ENCODE results near the gene TENT4B.
A peak's percentile ranks its signal among the peaks of the same experiment; 100 is the strongest.

Gene TENT4B

DNA sequence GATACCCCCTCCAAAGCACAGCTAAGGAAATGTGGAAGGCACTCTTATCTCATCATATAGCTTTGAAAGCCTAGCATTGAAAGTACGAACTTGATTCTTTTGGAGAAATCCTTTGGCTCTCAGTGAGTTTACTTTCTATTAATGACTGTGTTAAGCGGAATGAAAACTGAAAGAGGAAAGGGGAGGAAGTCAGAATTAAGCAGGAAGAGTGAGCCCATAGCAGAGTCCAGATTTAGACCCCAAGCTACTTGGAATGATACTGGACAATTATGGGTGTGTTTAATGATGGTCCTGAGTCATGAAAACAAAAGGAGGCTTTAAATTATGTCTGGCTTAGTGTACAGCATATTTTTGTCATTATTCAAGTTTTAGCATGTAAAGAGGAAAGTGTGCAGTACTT, 42.2 kb downstream of the TENT4B start:
- H3K4me2 ChIP-seq (ENCODE audit: low read length) = no peak overlapping the region
- no peak overlapping the region for H3K23ac ChIP-seq (ENCODE audit: low read length)
- no peak overlapping the region for H3K27ac ChIP-seq (ENCODE audit: low read depth, low read length)
- H3K79me1 ChIP-seq (ENCODE audit: low read length) = no peaks in the 10 kb centered on the region
- no peaks in the 10 kb centered on the region for H3K36me3 ChIP-seq (ENCODE audit: control insufficient read depth in 1 of 2, insufficient read depth in 2 of 2, low read length in 2 of 2)
- H3K9ac ChIP-seq (ENCODE audit: low read length) = no peak overlapping the region
- H4K12ac ChIP-seq (ENCODE audit: low read depth, low read length) = no peak overlapping the region
- H3K27me3 ChIP-seq (ENCODE audit: insufficient read depth, low read length) = no peaks in the 10 kb centered on the region
- H4K8ac ChIP-seq (ENCODE audit: low read depth, low read length) = no peak overlapping the region
- no peak overlapping the region for H2AK5ac ChIP-seq (ENCODE audit: low read length)
- WGBS (ENCODE audit: extremely low coverage, insufficient coverage, insufficient read length) = no CpG with 5 or more reads among the region's 2 CpGs
- peak in 1 of 2 donors; percentile 41 for DNase-seq
- H3K14ac ChIP-seq (ENCODE audit: low read length) = no peak overlapping the region
- H2BK120ac ChIP-seq (ENCODE audit: insufficient read depth, low read length, poor library complexity) = no peak overlapping the region
- no peak overlapping the region for H4K91ac ChIP-seq (ENCODE audit: low read depth, low read length)
- no peak overlapping the region for H2AFZ ChIP-seq (ENCODE audit: insufficient read depth, low read length, poor library complexity)
- no peaks in the 10 kb centered on the region for H3K79me2 ChIP-seq (ENCODE audit: control insufficient read depth, insufficient read depth, low read length, poor library complexity)
- H3K18ac ChIP-seq (ENCODE audit: low read length) = no peak overlapping the region
- peaks cover 2% of the 10 kb centered on the region for H3K9me3 ChIP-seq (ENCODE audit: insufficient read depth, low read depth, low read length)
- H2BK5ac ChIP-seq (ENCODE audit: low read depth, low read length, poor library complexity) = no peak overlapping the region
- no peaks in the 10 kb centered on the region for H3K4me1 ChIP-seq (ENCODE audit: control insufficient read depth in 1 of 2, insufficient read depth in 2 of 2, low read length in 2 of 2)
- no peak overlapping the region for H2BK12ac ChIP-seq (ENCODE audit: low read length)
- no peak overlapping the region for H3K4ac ChIP-seq (ENCODE audit: low read depth, low read length)
- H3K4me3 ChIP-seq (ENCODE audit: low read depth, low read length) = no peak overlapping the region

DNA sequence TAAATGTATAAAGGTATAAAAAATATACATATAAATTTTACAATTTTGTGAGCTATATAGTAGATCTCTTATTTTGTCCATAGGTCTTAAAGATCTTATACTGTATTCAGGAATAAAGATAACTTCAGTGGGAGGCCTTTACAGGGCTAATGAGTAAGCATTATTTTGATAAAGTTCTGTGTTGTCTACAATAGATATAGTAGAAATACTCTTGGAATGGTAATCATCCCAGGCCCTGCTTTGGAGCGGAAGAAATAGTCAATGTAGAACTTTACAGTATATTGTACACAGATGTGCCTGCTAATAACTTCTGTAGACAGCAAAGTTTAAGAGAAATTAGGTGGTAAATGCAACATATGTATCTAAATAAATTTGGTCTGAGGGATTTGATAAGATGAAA, 42.6 kb downstream of the TENT4B start:
- Histone ChIP-seq H3K27me3 (ENCODE audit: insufficient read depth, low read length) (no peaks in the 10 kb centered on the region), H2BK120ac (ENCODE audit: insufficient read depth, low read length, poor library complexity) (no peak overlapping the region), H3K18ac (ENCODE audit: low read length) (no peak overlapping the region), H3K4me3 (ENCODE audit: low read depth, low read length) (no peak overlapping the region), H3K9ac (ENCODE audit: low read length) (no peak overlapping the region), H2BK5ac (ENCODE audit: low read depth, low read length, poor library complexity) (no peak overlapping the region), H2AK5ac (ENCODE audit: low read length) (no peak overlapping the region), H3K4me1 (ENCODE audit: control insufficient read depth in 1 of 2, insufficient read depth in 2 of 2, low read length in 2 of 2) (no peaks in the 10 kb centered on the region), H4K91ac (ENCODE audit: low read depth, low read length) (no peak overlapping the region), H4K12ac (ENCODE audit: low read depth, low read length) (no peak overlapping the region), H3K27ac (ENCODE audit: low read depth, low read length) (no peak overlapping the region), H2AFZ (ENCODE audit: insufficient read depth, low read length, poor library complexity) (no peak overlapping the region), H3K9me3 (ENCODE audit: insufficient read depth, low read depth, low read length) (peaks cover 2% of the 10 kb centered on the region), H3K4ac (ENCODE audit: low read depth, low read length) (no peak overlapping the region), H3K36me3 (ENCODE audit: control insufficient read depth in 1 of 2, insufficient read depth in 2 of 2, low read length in 2 of 2) (no peaks in the 10 kb centered on the region), H3K79me1 (ENCODE audit: low read length) (no peaks in the 10 kb centered on the region), H3K14ac (ENCODE audit: low read length) (no peak overlapping the region), H4K8ac (ENCODE audit: low read depth, low read length) (no peak overlapping the region), H2BK12ac (ENCODE audit: low read length) (no peak overlapping the region), H3K4me2 (ENCODE audit: low read length) (no peak overlapping the region), H3K79me2 (ENCODE audit: control insufficient read depth, insufficient read depth, low read length, poor library complexity) (no peaks in the 10 kb centered on the region), H3K23ac (ENCODE audit: low read length) (no peak overlapping the region)
- DNase-seq = peak in 1 of 2 donors; percentile 29
- no CpG with 5 or more reads among the region's 1 CpG for WGBS (ENCODE audit: extremely low coverage, insufficient coverage, insufficient read length)

DNA sequence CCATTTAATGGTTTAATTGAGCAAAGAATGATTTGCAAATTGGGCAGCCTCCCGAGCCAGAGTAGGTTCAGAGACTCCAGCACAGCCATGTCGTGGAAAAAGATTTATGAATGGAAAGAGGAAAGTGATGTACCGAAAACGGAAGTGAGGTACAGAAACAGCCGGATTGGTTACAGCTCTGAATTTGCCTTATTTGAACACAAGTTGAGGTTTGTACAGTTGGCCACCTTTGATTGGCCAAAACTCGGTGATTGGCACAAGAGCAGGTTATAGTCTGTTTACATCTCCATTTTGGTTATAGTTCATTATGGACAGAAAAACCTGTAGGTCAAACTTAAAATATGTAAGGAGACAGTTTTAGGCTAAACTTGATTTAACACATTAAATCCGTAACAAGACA, 44.5 kb downstream of the TENT4B start:
- no peak overlapping the region for H2BK120ac ChIP-seq (ENCODE audit: insufficient read depth, low read length, poor library complexity)
- no peak overlapping the region for H3K14ac ChIP-seq (ENCODE audit: low read length)
- H3K4me1 ChIP-seq (ENCODE audit: control insufficient read depth in 1 of 2, insufficient read depth in 2 of 2, low read length in 2 of 2) = no peaks in the 10 kb centered on the region
- H3K27me3 ChIP-seq (ENCODE audit: insufficient read depth, low read length) = no peaks in the 10 kb centered on the region
- no peak overlapping the region for H4K91ac ChIP-seq (ENCODE audit: low read depth, low read length)
- no peak overlapping the region for H3K4me3 ChIP-seq (ENCODE audit: low read depth, low read length)
- no peak overlapping the region for H3K4ac ChIP-seq (ENCODE audit: low read depth, low read length)
- no peaks in the 10 kb centered on the region for H3K79me1 ChIP-seq (ENCODE audit: low read length)
- no peak overlapping the region for H3K18ac ChIP-seq (ENCODE audit: low read length)
- no peaks in the 10 kb centered on the region for H3K79me2 ChIP-seq (ENCODE audit: control insufficient read depth, insufficient read depth, low read length, poor library complexity)
- H2BK5ac ChIP-seq (ENCODE audit: low read depth, low read length, poor library complexity) = no peak overlapping the region
- H3K9ac ChIP-seq (ENCODE audit: low read length) = no peak overlapping the region
- no peak overlapping the region for H3K23ac ChIP-seq (ENCODE audit: low read length)
- no peak overlapping the region for H4K8ac ChIP-seq (ENCODE audit: low read depth, low read length)
- no peak overlapping the region for H4K12ac ChIP-seq (ENCODE audit: low read depth, low read length)
- no peak overlapping the region for H2AK5ac ChIP-seq (ENCODE audit: low read length)
- WGBS (ENCODE audit: extremely low coverage, insufficient coverage, insufficient read length) = no CpG with 5 or more reads among the region's 7 CpGs
- no peak overlapping the region for H2AFZ ChIP-seq (ENCODE audit: insufficient read depth, low read length, poor library complexity)
- peaks cover 2% of the 10 kb centered on the region for H3K9me3 ChIP-seq (ENCODE audit: insufficient read depth, low read depth, low read length)
- H3K36me3 ChIP-seq (ENCODE audit: control insufficient read depth in 1 of 2, insufficient read depth in 2 of 2, low read length in 2 of 2) = no peaks in the 10 kb centered on the region
- no peak for DNase-seq
- H3K4me2 ChIP-seq (ENCODE audit: low read length) = no peak overlapping the region
- no peak overlapping the region for H3K27ac ChIP-seq (ENCODE audit: low read depth, low read length)
- H2BK12ac ChIP-seq (ENCODE audit: low read length) = no peak overlapping the region

DNA sequence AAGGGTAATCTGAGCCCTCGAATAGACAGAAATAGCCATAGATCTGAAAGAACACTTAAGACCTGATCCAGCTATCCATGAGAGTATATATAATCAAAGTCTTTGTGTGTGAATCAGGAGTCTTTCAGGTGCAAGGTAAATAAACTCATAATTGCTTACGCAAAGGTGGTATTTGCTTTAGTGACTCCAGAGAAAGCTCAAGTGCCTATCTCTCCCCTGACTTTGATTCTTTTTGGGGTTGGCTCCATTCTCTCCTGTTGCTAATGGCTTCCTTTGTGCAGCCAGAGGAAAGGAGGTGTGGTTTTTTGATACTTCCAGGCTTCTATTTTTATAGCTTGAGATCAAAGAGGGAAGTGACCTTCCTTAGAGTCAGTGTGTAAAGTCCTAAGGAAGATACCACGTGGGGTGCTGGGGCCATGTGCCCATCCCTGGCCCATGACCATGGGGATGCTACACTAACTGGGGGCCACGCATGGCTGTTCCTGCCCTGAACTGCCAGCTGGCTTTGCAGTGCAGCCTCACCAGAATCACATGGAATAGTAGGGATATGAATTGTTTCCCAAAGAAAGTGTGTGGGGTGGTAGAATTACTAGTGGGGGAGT, 45.8 kb downstream of the TENT4B start:
- H3K4me3 ChIP-seq (ENCODE audit: low read depth, low read length) = no peak overlapping the region
- no peak overlapping the region for H4K12ac ChIP-seq (ENCODE audit: low read depth, low read length)
- H3K23ac ChIP-seq (ENCODE audit: low read length) = no peak overlapping the region
- H2AK5ac ChIP-seq (ENCODE audit: low read length) = no peak overlapping the region
- H3K27me3 ChIP-seq (ENCODE audit: insufficient read depth, low read length) = no peaks in the 10 kb centered on the region
- no peak overlapping the region for H4K8ac ChIP-seq (ENCODE audit: low read depth, low read length)
- no peak overlapping the region for H2AFZ ChIP-seq (ENCODE audit: insufficient read depth, low read length, poor library complexity)
- H3K79me2 ChIP-seq (ENCODE audit: control insufficient read depth, insufficient read depth, low read length, poor library complexity) = peaks cover 1% of the 10 kb centered on the region
- no peak overlapping the region for H2BK120ac ChIP-seq (ENCODE audit: insufficient read depth, low read length, poor library complexity)
- peaks cover 5% of the 10 kb centered on the region in 2 experiments for H3K4me1 ChIP-seq (ENCODE audit: control insufficient read depth in 1 of 2, insufficient read depth in 2 of 2, low read length in 2 of 2)
- no peak for DNase-seq
- whole genome bisulfite sequencing (ENCODE audit: extremely low coverage, insufficient coverage, insufficient read length) = no CpG with 5 or more reads among the region's 4 CpGs
- H3K9me3 ChIP-seq (ENCODE audit: insufficient read depth, low read depth, low read length) = peaks cover 2% of the 10 kb centered on the region
- no peak overlapping the region for H4K91ac ChIP-seq (ENCODE audit: low read depth, low read length)
- no peak overlapping the region for H2BK12ac ChIP-seq (ENCODE audit: low read length)
- no peak overlapping the region for H3K4me2 ChIP-seq (ENCODE audit: low read length)
- no peaks in the 10 kb centered on the region for H3K36me3 ChIP-seq (ENCODE audit: control insufficient read depth in 1 of 2, insufficient read depth in 2 of 2, low read length in 2 of 2)
- H3K79me1 ChIP-seq (ENCODE audit: low read length) = peaks cover 2% of the 10 kb centered on the region
- no peak overlapping the region for H3K4ac ChIP-seq (ENCODE audit: low read depth, low read length)
- H3K18ac ChIP-seq (ENCODE audit: low read length) = no peak overlapping the region
- H3K9ac ChIP-seq (ENCODE audit: low read length) = no peak overlapping the region
- H2BK5ac ChIP-seq (ENCODE audit: low read depth, low read length, poor library complexity) = no peak overlapping the region
- H3K27ac ChIP-seq (ENCODE audit: low read depth, low read length) = no peak overlapping the region
- no peak overlapping the region for H3K14ac ChIP-seq (ENCODE audit: low read length)
